OCI-LY1 (cell line): ENCODE results near the gene CRISP2.

Experiments used
- CTCF ChIP-seq: fragments of 200-600 bp; sonication (generic), shearing (Covaris generic); IDR thresholded peaks from 2 replicates; pipeline ENCODE4 v1.5.1; 2017; ENCODE audit warnings: mild to moderate bottlenecking, antibody characterized with exemption, low read length, moderate library complexity, mixed read lengths
- EZH2 ChIP-seq: fragments of 200-600 bp; sonication (generic), shearing (Covaris generic); IDR thresholded peaks from 2 replicates; pipeline ENCODE4 v1.8.0; 2017; ENCODE audit warnings: borderline replicate concordance, mixed run types, mild to moderate bottlenecking, antibody characterized with exemption, low read length, moderate library complexity, mixed read lengths

GRCh38 chr6:49668083-49668511 is 45.2 kb downstream of the CRISP2 start:
- TF ChIP-seq CTCF (no peak), EZH2 (no peak)
